GM19328 (cell line): ENCODE measurements around the gene PDZD2.
"Not testable (repeated sequence)": the region's sequence is repeated elsewhere in the genome, so short reads cannot be mapped to it uniquely, and the experiment has no call there.

Experiments used
- ATAC-seq: cut with Tn5 transposase; IDR thresholded peaks from one replicate; pipeline ENCODE4 v1.9.1; 2021; ENCODE audit warnings: mild to moderate bottlenecking, moderate library complexity; ENCODE audit not compliant: unreplicated experiment

Gene PDZD2

DNA sequence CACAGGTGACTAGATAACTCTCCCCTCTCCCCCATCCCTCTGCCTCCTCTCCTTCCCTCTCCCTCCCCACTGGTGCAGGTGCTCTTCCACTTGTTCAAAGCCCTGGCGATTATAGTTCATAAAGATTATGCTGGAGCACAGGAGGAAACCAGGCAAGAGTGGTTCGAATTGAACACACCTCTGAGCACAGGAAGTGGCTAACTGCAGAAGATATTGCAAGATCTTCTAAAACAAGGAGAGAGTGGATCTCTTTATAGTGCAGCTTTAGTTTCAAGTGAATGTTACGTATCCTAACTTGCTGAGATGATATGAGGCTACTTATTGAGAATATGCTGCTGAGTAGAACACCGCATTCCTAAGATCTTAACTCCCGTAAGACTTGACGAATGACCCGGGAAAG is 356.8 kb downstream of the PDZD2 start:
- ATAC-seq: no peak

DNA sequence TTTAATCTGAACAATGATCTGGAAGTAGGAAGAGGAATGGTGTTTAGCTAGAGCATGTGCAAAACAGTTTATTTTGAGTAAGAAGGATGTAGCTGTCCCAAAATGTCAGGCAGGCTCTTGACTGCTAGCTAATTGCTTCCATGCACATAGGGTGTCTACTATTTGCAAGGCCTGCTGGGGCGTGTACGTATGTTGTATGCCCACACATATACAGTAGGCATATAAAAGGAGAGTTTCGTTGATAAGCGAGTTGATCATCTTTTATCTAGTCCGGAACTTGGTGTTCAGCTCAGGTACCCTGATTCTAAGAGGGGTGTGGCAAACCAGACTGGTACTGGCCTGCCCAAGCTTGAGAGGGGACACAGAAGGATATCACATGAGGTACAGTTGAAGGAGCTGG is 358.0 kb downstream of the PDZD2 start:
- ATAC-seq: no peak

DNA sequence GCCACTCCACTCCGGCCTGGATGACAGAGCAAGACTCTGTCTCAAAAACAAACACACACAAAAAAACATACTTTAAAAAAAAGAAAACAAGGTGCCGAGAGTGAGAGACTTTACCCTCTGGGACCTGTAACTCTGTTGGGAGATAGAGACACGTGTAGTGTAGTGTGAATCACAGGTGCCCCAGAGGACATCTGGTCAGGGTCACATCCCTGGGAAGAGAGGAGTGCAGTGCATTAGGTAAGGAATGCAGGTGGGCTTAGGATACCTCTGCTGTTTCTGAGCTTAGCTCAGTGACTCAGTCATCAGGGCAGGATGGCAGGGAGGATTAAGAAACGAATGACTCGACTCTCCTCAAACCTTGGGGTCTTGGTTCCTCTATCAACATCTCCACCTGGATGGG is 360.5 kb downstream of the PDZD2 start:
- no peak for ATAC-seq

DNA sequence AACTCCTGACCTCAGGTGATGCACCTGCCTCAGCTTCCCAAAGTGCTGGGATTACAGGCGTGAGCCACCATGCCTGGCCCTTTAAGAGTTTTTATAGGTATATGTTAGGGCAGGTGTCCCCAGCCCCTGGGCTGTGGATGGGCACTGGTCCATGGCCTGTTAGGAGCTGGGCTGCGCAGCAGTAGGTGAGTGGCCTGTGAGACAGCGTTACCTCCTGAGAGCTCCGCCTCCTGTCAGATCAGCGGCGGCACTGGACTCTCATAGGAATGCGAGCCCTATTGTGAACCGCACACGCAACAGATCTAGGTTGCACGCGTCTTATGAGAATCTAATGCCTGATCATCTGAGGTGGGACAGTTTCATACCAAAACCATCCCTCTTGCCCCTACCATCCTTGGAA is 361.8 kb downstream of the PDZD2 start:
- no peak for ATAC-seq

DNA sequence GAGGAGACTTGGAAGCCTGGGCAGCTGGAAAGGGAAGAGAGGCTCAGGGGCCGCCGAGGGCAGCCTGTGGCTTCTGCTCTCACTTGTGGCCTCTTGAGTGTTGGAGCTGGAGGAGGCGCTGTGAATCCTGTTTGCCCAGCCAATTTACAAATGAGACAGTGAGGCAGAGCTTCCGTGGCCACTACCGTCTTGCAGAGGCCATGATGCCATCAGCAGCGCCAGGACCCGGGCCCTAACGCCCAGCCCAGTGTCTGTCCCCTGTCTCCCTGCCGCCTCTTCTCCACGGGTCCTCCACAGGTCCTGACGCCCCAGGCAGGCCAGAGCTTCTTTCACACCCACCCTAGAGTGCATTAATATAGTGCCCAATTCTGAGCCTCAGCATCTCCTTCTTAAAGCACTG is 362.4 kb downstream of the PDZD2 start:
- ATAC-seq: no peak

DNA sequence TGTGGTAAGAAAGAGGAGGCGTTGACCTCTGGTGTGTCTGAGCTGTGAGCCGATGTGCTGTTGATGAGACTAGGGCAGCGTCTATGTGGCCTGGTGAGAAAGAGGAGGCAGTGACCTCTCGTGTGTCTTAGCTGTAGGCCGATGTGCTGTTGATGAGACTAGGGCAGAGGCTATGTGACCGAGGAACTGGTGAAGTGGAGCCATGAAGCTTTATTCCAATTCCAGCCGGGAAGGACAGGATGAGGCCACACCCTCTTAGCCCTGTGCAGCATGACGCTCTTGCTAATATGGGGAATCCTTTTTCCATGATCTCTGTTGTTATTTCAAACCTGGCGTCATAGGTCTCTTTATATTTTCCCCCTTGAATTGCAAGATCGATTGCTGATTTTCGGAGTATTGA is 362.8 kb downstream of the PDZD2 start:
- no peak for ATAC-seq

DNA sequence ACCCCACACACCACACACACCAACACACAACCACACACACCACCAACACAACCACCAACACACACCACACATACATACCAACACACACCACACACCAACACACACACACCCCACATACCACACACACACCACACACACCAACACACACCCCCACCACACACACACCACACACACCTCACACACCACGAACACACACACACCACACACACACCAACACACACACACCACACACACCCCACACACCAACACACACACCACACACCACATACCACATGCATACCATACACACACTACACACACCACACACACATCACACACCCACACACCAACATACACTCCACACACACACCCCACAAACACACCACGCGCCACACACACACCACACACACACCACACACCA is 363.8 kb downstream of the PDZD2 start:
- ATAC-seq: no peak

DNA sequence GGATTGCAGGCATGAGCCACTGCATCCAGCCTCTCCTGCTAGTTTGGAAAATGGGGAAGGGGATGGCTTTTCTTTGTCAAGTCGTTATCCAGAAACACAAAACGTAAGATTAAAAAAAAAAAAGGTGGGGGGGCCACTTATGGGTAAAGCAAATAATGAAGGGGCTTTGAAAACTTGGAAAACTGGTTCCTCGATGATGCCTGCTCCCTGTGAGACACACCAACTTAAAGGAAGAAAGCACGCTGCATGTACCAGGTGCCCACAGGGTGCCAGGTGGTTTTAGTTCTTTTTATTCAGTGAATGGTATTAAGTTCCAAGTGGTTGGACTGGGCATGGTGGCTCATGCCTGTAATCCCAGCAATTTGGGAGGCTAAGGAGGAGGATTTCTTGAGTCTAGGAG is 365.1 kb downstream of the PDZD2 start:
- no peak for ATAC-seq

DNA sequence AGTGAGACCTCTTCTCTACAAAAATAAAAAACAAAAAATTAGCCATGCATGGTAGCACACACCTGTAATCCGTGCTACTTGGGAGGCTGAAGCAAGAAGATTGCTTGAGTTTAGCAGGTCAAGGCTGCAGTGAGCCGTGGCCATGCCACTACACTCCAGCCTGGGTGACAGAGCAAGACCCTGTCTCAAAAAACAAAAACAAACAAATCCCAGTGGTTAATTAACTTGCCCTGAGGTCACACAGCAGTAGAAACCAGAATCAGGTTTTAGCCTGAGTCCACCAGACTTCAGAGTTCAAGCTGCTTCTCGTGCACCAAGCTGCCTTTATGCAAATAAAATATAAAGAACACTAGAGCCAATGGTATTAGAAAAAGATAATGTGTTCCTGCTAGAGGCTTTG is 365.5 kb downstream of the PDZD2 start:
- ATAC-seq: peak; percentile 81

DNA sequence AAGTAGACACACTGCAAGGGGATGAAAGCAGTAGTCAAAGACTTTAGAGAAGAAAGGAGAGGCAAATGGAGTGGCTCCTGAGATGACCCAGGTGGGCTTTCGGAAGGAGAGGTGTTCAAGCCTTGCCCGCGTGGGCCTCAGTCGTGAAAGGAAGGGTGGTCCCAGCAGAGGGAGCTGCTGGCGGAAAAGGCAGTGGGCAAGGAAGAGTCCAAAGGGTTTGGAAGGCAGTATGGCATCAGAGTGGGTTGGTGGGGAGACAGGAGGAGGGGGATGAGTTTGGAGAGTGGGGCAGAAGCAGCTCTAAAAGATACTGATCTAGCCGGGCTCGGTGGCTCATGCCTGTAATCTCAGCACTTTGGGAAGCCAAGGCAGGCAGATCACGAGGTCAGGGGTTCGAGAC is 369.8 kb downstream of the PDZD2 start:
- no peak for ATAC-seq

DNA sequence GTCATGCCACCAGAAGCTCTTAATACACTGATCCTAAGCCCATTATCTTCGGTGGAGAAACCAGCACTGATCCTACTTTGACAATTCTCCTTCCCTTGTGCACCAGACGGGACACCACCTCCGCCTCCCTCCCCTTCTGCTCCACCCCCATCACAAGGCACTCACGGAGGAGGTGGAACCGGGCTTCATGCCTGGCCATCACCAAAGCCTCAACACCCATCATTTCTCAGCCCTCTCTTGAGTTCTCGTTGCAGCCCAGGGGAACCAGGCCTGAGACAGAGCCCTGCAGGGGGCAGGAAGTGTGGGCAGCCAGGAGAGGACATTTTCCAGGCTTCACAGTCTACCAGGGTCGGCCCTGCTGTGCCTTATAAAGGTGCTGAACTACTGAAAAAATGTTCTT is 374.7 kb downstream of the PDZD2 start:
- no peak for ATAC-seq

DNA sequence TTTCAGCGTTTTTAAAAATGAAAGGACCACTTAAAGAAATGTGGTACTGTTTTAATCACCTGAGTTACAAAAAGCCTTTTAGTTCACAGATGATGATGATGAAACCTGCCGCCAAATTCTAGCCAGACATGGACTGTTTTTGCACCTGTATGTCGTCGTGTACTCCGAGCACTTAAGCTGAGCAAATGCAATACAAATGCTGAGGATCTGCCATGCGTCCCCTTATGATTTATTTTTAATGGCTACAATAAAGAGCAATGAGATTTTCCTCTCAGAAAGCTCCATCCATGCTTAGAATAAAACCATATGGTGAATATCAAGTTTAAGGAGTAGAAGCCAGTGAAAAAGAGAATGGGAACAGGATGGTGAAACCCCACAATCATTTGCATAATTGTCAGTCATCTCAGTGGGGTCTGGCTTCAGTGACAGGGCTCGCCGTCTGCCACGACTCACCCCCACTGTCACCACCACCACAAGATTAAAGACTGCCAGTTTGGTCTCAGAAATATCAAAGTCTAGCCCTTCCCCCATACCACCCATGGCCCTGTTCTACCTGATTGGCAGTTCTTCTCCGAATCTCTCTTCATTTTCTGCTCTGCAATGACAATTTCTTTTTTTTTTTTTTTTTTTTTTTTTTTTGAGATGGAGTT is 375.3 kb downstream of the PDZD2 start:
- no peak for ATAC-seq

DNA sequence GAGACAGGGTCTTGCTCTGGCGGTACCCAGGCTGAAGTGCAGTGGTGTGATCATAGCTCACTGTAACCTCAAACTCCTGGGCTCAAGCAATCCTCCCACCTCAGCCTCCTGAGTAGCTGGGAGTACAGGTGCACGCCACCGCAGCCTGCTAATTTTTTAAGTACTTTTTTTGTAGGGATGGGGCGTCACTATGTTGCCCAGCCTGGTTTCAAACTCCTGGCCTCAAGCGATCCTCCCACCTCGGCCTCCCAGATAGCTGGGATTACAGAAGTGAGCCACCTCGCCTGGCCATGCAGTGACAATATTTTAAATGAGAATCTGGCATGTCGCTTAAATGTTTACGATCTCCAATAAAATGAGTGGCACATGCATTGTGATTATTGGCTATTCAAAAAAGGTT is 376.3 kb downstream of the PDZD2 start:
- not testable (repeated sequence) for ATAC-seq

DNA sequence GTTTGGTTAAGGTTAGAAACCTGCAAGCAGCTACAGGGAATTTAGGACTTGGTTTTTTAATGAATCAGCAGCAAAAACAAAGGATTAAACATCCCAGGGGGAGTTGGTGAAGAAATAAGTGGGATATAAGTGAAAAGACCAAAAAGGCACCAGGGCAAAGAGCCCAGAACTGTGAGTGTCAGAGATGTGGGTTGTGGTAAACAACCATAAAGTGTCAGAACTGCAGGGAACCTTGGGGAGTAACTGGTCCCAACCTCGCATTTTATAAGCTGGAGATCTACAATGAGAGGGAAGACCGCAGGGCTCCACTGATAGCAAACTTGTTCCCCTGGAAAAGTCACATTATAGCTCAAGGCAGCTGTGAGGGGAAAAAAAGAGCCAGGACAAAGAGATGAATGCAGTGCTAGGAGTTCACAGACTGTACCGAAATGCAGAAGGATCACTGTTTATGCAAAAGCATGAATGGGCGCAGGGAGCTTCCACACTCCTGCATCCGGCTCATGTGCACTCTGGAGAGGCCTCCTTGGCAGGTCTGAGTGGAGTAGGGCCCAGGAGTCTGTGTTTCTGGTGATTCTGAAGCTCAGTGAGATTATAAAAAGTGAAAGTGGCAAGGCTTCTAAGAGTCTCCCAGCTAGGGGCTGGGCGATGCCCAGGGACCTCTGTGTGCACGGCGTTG is 378.9 kb downstream of the PDZD2 start:
- ATAC-seq: no peak

DNA sequence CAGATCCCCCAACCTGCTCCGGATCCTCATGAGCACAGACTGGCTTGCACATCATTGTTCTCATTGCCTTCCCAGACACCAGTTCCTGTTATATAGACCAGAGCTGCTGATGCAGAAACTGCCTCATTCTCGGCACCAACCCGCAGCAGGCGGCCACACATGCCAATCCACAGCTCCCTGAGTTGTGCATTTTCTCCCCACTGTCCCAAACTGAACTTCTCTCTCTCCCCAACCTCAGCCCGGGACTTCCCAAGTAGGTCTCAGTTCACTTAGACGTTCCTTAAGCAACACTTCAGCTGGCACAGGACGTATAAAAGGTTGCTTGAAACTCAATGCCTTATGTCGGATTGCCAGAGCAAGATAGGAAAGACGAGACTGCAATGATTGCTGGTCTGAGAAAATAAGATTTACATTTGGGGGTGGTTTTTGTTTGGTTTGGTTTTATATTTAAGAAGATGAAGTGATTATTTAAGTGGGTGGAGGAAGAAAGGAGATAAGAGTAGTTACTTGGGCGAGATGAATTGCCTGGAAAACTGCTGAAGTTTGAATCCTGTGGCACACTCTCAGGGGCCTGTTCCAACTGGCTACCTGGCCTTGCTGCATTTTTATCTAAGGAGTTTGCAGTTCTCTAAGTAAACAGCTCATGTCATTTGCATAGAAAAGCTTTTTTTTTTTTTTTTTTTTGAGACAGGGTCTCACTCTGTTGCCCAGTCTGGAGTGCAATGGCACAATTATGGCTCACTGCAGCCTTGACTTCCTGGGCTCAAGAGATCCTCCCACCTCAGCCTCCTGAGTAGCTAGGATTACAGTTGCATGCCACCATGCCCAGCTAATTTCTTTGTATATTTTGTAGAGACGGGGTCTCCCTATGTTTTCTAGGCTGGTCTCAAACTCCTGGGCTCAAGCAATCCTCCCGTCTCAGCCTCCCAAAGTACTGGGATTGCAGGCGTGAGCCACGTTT is 379.8 kb downstream of the PDZD2 start:
- ATAC-seq: no peak

DNA sequence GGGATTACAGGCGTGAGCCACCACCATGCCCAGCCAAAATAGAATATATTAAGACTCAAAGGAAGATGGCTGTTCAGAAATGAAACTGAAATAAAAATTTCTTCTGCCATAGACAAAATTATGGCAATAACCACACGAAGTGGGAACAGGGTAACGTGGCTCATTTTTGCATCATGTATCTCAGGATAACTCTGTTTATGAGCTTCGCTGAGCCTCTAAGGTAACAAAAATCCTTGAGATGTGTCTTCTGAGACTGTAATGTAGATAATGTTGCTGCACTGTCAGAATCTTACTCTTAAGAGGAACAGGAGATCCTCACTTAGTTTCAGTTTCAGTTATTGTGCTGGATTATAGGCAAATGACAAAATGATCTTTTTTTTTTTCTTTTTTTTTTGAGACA is 381.3 kb downstream of the PDZD2 start:
- peak; percentile 93 for ATAC-seq

DNA sequence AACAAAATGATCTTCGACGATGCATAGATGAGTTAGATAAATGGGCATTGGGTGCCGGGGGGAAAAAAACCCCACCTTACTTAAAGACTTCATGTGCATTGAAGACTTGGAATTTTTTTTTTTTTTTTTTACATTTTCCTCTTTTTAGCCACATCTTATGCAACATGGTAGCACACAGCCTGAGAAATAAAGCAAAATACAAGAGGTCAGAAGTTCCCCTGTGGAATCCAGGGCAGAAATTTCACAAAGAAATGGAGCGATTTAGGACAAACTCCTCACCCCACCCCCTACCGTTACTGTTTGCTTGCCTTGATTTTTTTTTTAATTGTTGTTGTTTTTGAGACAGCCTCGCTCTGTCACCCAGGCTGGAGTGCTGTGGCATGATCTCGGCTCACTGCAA is 382.0 kb downstream of the PDZD2 start:
- ATAC-seq: no peak

DNA sequence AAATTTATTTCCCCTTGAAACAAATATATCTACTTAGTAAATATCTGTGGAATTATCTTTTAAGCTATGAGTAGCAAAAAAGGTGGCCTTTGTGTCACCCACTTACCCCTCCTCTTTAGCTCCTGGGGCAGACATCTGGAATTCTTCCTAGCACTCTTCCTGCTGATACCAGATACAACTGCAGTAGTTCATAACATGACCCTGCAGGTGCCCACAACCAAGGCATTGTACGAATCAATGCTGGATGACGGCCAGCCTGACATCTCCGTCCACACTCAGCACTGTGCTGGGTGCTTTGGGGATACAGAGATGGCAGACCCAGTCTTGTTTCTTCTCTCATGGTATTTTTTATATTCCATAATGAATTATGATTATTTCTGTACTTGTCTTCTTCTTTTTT is 382.8 kb downstream of the PDZD2 start:
- ATAC-seq: no peak

DNA sequence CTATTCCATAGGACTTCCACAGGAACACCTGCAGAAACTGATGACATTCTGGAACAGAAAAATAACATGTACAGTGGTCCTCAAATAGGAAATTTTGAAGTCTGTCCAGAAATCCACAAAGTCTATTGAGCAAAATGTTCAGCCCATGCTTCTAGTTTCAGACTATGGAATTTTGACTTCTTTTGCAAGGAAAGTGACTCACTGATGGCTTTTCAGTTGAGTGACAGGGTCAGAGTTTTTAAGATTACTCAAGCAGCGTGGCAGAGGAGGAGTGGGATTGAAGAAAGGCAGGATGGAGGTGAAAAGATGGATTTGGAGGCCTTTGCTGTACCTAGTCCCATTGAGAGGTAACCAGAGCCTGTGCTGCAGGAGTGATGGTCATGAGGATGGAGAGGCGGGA is 383.7 kb downstream of the PDZD2 start:
- ATAC-seq: no peak

DNA sequence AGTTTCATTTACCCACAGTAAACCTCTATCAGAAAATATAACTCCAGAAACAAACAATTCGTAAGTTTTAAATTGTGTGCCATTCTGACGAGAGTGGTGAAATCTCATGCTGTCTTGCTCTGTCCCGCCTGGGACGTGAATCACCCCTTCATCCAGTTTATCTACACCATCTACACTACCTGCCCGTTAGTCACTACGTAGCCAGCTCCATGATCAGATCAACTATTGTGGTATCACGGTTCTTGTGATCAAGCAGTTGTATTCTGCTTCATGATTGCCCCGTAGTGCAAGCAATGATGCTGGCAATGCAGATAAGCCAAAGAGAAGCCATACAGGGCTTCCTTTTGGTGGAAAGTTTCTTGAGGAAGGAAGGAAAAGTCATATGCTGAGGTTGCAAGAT is 384.9 kb downstream of the PDZD2 start:
- no peak for ATAC-seq

DNA sequence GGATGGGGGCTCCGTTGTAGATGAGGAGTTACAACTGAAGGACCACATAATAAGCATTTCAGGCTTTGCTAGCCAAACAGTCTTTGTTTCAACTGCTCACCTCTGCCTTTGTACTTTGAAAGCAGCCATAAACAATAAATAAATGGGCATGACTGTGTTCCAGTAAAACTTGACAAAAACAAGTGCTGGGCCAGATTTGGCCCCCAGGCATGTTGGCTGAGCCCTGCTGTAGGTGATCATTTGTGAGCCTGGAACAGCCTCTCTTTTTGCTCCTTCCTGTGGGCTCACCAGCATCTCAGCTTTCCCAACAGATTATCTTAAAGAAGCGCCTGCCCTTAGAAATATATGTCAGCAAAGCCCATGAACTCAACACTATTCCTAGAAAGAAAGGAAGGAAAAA is 385.8 kb downstream of the PDZD2 start:
- ATAC-seq: no peak
